Measurements from ENCODE around the gene OR5AU1. TPM values are rescaled to one million over a fixed set of nuclear protein-coding genes. Genes with fewer than 3 reads are reported as not detected.

OR5AU1 gene
- total RNA-seq, 1 experiment from 2014 or later: not detected

DNA sequence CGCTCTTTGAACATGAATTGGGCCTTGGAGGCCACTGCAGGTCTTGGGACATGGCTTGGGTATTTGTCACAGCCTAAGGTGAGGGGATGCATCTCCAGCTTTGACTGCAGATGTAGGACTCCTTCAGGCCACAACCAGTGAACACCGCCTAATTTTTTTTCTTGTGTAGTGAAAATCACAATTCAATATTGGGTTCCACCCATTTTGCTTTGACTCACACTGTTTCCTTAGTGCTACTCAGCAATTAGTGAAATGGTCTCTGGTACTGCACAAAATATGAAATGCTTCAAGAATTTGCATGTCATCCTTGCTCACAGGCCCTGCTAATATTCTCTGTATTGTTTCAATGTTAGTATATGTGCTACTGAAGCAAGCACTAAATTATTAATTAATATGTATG lies 42.5 kb downstream of the OR5AU1 start:
- Histone ChIP-seq H2BK120ac (ENCODE audit: low read depth, low read length, poor library complexity, severe bottlenecking) (no peak overlapping the region), H2BK12ac (ENCODE audit: insufficient read length, low read depth, low read length) (no peak overlapping the region), H3K79me2 (ENCODE audit: insufficient read depth, low read length) (no peaks in the 10 kb centered on the region), H3K79me1 (ENCODE audit: insufficient read depth, low read depth, low read length, poor library complexity, severe bottlenecking) (no peaks in the 10 kb centered on the region), H4K5ac (ENCODE audit: insufficient read length, low read depth, low read length) (no peak overlapping the region), H3K56ac (ENCODE audit: insufficient read length, low read depth, low read length) (no peak overlapping the region), H3K9me3 (ENCODE audit: control insufficient read depth, low read depth, low read length) (no peaks in the 10 kb centered on the region), H3K4me1 (ENCODE audit: insufficient read depth, low read length) (no peaks in the 10 kb centered on the region), H2AK5ac (ENCODE audit: insufficient read length, low read length) (no peak overlapping the region), H3K23me2 (ENCODE audit: insufficient read length, low read depth, low read length, poor library complexity, severe bottlenecking) (no peaks in the 10 kb centered on the region), H4K20me1 (ENCODE audit: control insufficient read depth, insufficient read depth, insufficient read length) (no peaks in the 10 kb centered on the region), H4K8ac (replicated peaks; ENCODE audit: insufficient read length, low read depth, low read length) (no peak overlapping the region), H3K4ac (ENCODE audit: low read depth, low read length) (no peak overlapping the region), H3K4me2 (ENCODE audit: insufficient read depth, insufficient read length, low read length) (no peak overlapping the region), H2AFZ (ENCODE audit: low read length) (no peak overlapping the region), H3K9ac (ENCODE audit: extremely low read depth, insufficient read length, low read length) (no peak overlapping the region), H2BK20ac (ENCODE audit: low read depth, low read length, poor library complexity, severe bottlenecking) (no peak overlapping the region), H2BK5ac (ENCODE audit: insufficient read length, low read length) (no peak overlapping the region), H4K91ac (ENCODE audit: insufficient read length, low read depth, low read length) (no peak overlapping the region), H3K18ac (ENCODE audit: insufficient read length, low read depth, low read length) (no peak overlapping the region), H3K27ac (ENCODE audit: insufficient read length, low read depth, low read length) (no peak overlapping the region), H3K23ac (ENCODE audit: insufficient read length, low read depth, low read length) (no peak overlapping the region), H3K14ac (ENCODE audit: insufficient read depth, low read length) (no peak overlapping the region), H3K27me3 (ENCODE audit: insufficient read depth, low read length) (no peaks in the 10 kb centered on the region), H3T11ph (ENCODE audit: low read length) (no peak overlapping the region), H2BK15ac (ENCODE audit: low read depth, low read length) (no peak overlapping the region)
- no peak for DNase-seq
- peaks cover 16 to 19% of the 10 kb centered on the region in 2 experiments for H3K4me1 Mint-ChIP-seq
- H3K4me3 Mint-ChIP-seq: no peak overlapping the region
- H3K27me3 Mint-ChIP-seq (ENCODE audit: low read depth): no peaks in the 10 kb centered on the region
- TF ChIP-seq, protein P1, sequence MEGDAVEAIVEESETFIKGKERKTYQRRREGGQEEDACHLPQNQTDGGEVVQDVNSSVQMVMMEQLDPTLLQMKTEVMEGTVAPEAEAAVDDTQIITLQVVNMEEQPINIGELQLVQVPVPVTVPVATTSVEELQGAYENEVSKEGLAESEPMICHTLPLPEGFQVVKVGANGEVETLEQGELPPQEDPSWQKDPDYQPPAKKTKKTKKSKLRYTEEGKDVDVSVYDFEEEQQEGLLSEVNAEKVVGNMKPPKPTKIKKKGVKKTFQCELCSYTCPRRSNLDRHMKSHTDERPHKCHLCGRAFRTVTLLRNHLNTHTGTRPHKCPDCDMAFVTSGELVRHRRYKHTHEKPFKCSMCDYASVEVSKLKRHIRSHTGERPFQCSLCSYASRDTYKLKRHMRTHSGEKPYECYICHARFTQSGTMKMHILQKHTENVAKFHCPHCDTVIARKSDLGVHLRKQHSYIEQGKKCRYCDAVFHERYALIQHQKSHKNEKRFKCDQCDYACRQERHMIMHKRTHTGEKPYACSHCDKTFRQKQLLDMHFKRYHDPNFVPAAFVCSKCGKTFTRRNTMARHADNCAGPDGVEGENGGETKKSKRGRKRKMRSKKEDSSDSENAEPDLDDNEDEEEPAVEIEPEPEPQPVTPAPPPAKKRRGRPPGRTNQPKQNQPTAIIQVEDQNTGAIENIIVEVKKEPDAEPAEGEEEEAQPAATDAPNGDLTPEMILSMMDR (conservative IDR thresholded peaks at IDR 0.05): no peak
- H3K36me3 Mint-ChIP-seq (ENCODE audit: insufficient read depth in 1 of 3, low read depth in 3 of 3): no peaks in the 10 kb centered on the region
- H3K27ac Mint-ChIP-seq: no peak overlapping the region
- H3K9me3 Mint-ChIP-seq: no peaks in the 10 kb centered on the region
- no CpG with 5 or more reads among the region's 2 CpGs for WGBS (ENCODE audit: extremely low coverage, insufficient read length, low lambda C conversion rate)

All from H9 (cell line).